Esophagus mucosa (tissue), 1 donor: ENCODE measurements around the gene TSPAN4. TPM values are rescaled to one million over a fixed set of nuclear protein-coding genes. Genes with fewer than 3 reads are reported as not detected.
A peak's percentile ranks its signal among the peaks of the same experiment; 100 is the strongest.

ENCODE experiments used
- ATAC-seq: fragments of 200-7000 bp; cut with Tn5 transposase; one replicate; pipeline ENCODE4 v1.9.1; 2020
- total RNA-seq: library from RNA; stranded (reverse); gene quantifications from one replicate; pipeline ENCODE4 v1.2.4, GENCODE V29; 2023
- donor health status: DM: yes; HTN: yes; CAD: no.

Gene TSPAN4
- total RNA-seq, 1 donor from 2014 or later, result 8.4 TPM

DNA sequence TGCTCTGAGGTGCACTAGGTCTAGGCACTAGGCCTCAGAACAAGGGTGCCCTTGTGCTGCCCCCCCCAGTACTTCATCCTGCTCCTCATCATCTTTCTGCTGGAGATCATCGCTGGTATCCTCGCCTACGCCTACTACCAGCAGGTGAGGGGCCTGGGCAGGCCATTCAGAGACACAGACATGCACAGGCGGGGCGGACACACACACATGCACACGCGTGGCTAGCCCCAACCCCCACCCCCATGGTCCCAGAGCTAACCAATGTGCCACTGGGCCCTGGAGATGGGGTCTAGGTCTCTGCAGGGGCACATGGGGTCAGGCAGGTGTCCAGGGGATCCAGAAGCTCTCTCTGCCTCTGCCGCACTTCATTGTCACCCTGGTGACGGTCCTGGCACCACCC lies 6.0 kb upstream of the TSPAN4 start:
- no peak for ATAC-seq

DNA sequence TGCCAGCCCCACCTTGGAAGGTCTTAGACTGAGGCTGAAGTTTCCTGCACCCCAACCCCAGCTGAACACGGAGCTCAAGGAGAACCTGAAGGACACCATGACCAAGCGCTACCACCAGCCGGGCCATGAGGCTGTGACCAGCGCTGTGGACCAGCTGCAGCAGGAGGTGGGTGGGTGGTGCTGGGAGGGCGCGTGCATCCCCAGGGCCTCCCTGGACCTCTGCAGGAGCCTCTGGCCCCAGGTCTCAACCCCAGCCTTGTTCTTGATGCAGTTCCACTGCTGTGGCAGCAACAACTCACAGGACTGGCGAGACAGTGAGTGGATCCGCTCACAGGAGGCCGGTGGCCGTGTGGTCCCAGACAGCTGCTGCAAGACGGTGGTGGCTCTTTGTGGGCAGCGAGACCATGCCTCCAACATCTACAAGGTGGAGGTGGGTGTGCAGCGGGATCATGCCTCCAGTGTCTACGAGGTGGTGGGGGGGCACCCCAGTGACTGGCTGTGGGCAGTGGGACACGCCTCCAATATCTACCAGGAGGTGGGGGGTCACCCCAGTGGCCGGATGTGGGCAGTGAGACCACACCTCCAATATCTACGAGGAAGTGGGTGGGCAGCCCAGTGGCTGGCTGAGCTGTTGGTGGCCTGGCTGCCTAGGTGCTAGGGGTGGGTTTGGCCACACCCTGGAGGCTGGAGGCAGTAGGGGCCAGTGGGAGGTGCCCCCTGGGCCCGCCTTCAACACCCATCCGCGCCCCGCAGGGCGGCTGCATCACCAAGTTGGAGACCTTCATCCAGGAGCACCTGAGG lies 5.3 kb upstream of the TSPAN4 start:
- no peak for ATAC-seq

DNA sequence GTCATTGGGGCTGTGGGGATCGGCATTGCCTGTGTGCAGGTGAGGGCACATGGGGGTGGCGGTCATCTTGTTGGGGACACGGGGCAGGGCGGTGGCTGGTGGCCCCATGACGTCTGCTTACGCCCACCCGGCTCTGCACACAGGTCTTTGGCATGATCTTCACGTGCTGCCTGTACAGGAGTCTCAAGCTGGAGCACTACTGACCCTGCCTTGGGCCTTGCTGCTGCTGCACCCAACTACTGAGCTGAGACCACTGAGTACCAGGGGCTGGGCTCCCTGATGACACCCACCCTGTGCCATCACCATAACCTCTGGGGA lies 4.7 kb upstream of the TSPAN4 start:
- ATAC-seq, result no peak

DNA sequence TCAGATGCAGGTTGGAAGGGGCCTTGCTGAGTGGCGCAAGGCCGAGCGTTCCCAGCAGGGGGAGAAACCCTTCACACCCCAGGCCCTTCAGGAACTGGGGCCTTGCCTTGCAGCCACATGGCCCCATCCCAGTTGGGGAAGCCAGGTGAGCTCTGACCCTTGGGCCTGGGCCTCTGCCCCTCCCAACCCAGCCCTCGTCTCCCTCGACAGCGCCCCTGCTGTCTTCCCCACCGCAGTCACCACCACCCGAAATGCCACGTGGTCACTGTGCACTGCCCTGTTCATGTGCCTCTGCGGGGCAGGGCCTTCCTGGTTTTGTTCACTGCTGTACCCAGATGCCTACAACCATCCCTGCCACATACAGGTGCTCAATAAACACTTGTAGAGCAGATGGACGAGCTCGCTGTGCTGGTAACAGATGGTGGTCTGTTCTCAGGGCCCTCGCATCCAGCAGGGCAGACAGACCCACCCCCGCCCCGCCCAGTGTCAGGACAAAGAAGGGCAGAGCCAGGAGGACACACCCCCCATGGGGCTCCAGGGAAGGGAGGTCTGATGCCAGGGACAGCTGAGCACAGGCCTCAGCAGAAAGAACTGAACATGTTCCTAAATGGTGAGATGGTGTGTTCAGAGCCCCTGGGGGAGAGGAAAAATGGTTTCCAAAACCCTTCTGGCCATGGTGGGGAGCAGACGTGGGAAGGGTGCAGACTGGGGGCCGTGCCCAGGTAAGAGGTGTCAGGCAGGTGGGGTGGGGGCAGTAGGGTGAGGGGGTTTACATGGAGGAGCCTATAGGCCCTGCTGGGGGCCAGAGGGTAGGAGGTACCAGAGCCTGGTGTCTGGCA lies 4.0 kb upstream of the TSPAN4 start:
- no peak for ATAC-seq

DNA sequence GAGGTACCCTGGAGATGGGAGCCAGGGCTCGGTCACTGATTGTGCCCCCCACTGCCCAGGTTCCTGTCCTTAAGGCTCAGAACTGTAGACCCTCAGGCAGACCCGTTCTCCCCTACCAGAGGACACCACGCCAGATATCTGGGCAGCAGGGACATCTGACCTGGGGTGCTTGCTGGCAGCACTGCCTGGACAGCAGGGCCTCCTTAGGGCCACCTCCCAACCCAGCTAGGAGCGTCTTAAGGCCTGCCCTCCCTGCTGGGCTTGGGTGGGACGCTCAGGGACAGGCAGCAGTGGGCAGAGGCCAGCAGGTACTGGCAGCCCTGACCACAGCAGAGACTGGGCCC lies 3.4 kb upstream of the TSPAN4 start:
- ATAC-seq, result no peak

DNA sequence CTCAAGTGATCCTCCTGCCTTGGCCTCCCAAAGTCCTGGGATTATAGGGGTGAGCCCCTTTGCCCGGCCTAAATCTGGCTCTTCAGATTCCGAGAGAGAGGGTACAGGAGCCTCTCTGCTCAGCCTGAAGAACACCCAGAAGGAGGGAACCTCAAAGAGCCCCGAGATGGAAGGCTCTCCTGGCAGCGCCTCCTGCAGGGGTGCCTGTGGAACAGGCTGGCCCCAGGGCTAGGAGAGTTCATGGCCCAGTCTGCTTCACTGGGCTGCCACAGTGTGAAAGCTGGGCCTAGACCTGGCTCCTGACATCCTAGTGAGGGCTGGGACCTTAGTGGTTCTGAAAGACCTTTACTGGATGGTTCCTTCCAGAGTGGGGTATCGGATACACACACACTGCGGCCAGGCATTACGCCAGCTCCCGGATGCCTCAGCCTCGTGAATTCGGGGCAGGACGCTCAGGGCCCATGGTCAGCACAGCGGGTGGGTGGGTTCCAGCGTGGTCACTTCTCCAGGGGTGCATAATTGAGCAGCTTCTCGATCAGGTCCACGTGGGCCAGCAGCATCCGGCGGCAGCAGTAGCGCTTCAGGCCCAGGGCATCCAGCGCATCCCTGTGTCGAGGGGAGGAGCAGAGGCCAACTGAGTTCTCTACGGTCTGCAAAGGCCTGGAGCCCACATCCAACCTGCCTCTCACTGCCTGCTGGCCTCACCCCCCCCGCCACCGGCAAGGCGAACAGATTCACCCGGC lies 2.6 kb upstream of the TSPAN4 start:
- no peak for ATAC-seq

DNA sequence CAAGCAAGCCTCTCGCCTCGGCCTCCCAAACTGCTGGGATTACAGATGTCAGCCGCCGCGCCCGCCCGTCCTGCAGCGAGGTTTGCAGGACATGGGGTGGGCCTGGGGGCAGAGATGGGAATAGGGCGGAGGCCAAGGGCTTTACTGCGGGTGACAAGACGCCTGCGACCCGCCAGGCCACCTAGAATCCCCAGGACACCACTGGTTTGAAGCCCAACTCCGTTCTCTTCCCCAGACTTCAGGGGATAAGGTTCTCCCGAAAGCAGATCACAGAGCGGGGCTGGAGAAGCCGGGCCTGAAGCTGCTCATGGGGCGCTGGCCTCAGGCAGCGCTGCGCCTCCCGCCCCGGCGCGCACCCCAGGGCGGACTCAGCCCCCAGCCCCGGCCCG lies 677 bp upstream of the TSPAN4 start:
- no peak for ATAC-seq

DNA sequence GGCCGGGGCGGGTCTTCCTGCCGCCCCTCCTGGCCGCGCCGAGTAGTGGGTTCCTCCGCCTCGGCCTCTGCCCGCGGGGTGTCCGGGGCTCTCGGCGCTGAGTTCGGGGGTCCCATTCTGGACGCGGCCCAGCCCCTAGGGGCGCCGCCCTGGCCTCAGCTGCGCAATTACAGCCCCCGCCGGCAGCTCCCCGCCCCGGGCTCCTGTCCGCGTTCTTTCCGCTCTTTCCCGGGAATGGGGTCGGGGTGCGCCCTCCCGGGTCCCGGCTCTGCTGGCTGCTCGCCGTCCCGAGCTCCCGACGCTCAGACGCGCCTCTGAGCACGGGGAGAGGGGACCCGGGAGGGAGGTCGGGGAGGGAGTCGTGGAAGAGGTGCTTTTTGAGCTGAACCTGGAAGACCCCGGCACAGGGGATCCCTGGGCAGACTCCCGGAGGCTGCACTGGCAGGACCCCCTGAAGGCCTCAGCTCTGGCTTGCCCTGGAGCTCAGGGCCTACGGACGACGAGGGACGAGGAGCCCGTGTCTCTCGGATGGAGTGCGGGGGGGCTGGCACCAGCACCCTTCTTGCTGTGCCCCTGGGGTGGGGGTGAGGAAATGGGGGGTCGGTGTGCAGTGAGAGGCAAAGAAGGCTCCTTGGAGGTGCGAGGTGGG lies 558 bp downstream of the TSPAN4 start:
- ATAC-seq, result no peak

DNA sequence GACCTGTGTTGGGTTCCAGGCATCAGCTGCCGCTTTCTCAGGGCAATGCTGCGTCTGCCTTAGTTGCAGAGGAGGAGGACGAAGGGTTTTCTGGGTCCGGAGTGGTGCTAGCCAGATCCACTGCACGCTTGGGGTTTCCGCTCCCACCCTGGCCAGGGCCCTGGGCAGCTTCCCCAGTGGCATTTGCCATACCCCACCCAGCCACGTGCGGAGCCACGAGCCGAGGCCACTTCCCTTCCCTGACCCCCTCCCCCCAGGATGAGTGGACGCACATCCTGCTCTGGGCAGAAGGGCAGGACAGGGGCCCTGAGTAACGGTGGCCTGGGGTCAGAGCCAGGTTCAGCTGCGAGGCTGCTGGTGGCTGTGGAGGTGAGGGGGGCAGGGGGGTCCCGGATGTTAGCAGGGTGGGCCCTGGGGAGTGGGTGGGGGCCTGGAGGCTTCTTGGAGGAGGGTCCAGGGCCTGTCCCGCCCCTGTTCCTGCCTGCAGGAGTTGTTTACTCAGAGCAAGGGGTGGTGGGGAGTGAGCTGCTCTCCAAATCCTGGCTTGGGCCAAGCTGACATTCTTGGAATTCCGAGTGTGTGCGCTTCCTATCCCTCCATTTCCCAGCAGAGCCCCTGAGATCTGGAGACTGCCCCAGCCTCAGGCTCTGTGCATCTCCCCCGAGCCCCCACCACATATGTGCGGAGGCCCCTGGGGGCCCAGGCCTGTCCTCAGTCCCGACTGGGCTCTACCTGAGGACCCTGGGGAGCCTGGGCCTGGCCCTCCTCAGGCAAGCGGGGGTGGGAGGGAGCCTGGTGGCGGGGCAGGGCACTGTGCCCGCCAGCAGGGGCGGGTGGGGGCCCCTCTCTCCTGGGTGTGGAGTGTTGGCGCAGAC lies 1.4 kb downstream of the TSPAN4 start:
- ATAC-seq, result peak; percentile 19

DNA sequence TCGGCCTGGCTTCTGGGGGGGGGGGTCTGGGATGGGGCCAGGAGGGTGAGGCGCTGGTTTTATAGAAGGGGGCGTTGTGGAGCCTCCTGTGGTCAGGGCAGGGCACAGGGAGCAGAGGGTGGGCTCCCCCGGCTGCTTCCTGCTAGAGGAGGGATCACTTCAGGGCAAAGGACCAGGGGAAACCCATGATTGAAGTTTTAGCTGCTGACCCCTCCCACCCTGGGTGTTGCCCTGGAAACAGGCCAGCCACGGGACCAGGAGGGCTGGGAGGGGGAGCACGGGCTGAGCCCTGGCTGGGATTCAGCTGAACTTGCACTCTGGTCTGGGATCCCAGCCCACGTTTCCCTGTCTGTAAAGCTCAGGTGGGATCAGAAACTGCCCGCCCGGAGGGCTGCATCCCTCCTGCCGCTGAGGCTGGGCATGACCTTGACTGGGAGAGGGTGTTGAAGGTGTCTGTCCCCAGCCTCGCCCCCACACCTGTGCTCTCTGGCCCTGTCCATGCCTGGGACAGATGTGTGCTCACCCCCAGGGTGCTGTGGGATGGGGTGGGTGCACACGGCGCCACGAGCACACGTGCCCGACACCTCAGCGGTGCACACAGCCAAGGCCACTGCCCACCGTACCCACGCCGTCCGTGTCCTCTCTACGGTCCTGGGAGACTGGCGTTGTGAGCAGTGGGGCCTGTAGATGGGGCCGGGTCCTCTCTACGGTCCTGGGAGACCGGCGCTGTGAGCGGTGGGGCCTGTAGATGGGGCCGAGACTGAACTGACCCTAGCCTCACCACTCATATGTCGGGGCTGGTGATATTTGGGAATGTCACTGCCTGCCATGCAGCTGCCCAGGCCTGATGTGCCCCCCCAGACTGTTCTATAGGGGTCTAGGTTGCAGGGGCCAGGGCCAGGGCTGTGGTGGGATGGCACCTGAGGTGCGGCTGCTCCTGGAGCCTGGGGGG lies 2.3 kb downstream of the TSPAN4 start:
- peak; percentile 2 for ATAC-seq

DNA sequence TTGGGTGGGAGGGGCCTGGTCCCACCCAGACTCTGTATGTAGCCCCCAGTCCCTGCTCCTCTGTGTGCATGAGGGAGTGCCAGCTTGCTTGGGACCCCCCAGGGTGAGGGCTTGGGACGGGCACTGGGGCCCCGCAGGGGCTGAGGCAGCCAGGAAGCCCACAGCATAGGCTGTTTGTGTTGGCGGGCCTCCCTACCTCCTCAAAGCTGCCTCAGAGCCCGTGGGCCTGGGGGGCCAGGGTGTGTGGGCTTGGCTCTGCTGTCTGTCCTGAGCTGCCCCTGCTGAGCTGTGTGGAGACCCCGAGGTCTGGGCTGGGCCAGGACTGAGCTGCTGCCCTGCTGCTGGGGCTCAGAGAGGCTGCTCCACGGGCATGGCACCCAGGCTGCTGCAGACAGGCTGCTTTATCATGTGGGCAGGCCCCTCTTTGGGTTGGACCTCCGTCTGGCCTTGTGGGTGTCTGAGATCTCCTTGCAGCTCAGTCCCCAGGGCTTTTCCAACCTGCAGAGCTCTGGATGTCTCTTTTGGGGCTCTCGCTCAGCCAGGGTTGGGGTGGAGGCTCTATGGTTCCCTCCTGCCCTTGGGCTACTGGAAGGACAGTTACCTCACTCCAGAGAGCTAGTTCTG lies 3.3 kb downstream of the TSPAN4 start:
- no peak for ATAC-seq

DNA sequence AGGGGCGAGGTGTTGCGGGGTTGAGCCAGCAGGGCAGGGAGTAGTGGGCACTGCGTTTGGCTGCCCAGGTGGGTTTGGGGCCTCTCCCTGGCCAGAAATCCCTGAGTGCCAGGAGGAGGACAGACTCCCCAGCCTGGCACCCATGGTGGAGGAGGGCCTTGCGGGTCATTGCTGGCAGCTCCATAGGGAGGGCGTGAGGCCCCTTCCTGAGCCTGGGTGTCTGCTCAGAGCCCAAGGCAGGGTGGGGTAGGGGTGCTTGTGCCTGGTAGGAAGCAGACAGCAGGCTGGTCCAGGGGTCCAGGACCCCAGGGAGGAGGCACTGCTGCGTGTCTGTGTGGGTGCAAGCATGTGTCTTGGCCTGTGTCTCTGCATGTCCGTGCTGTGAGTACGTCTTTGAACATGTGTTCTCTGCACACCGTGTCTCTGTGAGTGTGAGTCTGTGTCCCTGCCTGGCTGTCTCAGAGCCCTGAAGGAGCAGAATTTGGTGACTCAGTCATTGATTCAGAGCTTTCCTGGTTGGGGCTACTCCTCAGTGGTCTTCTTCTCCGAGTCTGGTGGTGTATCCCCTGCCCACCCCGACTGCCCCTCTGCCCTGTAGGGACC lies 3.9 kb downstream of the TSPAN4 start:
- ATAC-seq, result peak; percentile 3

DNA sequence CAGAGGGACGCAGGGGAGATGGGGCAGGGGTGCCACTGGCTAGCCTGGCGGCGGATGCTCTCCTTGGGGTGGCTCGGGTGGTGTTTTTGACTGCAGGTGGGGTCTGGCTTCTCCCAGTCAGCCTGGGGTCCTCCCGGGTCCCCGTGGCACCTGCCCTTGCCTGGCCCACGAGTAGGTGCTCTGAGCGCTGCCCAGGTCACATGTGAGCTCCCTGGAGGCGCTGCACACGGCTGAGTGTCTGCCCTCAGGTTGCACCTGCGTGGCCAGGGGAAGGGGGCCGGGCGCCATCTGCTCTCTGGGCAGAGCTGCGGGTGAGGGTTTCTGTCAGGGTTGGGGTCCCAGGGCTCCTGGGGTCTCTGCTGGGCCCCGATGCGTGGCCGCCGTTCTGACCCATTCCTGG lies 5.2 kb downstream of the TSPAN4 start:
- ATAC-seq, result no peak

DNA sequence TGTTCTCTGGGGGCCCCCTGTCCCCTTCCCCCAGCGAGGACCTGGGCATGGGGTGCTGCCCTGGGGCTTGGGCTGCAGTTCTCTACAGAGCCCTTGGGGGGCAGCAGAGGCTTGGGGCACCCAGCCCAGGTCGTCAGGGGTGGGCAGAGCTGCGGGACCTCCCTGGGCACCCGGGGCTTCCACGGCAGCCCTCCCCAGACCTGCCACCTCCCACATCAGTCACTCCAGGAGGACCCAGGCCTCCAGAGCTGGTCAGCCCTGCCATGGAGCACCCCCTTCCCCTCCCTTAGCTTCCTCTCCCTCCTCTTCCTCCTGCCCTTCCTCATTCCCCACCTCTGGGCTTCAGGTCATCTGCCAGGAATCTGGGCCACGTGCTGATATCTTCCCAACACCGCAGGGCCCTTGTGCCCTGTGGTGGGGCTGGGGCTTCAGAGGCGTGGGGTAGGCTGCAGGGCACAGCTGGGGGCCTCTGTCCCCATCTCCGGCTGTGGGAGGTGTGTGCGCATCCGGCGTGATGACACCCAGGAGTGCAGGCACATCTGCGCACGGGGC lies 5.8 kb downstream of the TSPAN4 start:
- peak; percentile 22 for ATAC-seq

DNA sequence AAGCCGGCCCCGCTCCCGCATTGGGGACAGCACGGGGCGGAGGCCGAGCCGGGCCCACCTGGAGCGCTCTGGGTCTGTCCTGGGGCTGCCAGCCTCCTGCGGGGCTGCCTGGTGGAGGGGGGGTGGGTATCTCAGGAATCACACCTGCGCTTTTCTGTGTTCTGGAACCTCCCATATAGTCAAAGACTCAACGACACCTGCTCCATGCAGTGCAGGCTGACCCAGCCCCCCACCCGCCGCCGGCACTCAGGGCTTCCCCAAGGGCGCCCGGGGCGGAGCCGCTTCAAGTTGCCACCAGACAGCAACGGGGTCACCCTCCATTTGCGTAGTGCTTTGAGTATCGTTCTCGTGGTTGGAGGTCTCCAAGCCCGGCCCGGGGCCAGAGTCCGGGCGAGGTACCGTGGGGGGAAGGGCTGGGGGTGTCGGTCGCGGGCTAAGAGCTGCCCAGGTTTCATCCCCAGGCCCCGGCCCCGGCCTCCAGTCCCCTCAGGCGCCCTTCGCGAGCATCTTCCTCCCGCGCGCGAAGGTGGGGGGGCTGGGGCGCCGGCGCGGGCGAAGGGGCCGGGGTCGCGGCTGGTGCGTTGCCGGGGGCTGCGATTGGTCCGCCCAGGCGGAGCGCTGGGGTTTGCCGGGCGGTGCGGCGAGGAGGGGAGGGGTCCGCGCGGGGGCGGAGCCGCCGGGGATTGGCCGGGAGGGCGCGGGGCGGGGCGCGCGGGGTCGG lies 6.6 kb downstream of the TSPAN4 start:
- no peak for ATAC-seq

DNA sequence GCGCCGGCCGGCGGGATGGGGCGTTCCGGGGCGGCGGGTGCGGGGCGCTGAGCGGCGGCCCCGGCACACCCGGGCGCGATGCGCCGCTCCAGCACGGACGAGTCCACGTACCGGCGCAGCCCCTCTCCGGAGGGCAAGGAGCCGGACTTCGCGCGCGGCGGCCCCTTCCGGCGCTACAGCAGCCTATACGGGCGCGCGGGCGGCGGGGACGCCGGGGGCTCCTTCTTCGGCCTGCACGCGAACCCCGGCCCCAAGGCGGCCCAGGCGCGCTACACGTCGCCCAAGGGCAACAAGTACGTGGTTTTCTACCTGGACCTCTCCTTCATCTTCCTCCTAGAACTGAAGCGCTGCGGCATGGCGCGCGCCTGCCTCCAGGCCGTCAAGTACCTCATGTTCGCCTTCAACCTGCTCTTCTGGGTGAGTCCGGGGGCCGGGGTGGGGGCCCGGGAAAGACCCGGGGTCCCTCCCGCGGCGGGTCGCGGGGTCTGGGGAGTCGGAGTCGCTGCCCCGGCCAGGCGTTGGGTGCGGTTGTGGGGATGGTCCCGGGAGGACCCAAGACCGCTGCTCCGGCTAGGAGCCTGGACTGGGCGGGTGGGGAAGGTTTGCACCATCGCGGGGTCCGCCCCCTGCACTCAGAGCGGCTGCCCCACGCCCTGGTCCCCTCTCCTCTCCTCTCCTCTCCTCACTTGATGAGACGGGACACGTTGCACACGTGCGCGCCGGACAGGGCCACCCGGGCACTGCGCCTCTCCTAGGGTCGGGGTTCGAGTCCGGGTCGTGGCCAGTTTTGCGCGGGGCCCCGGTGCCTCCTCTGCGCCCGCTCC lies 7.5 kb downstream of the TSPAN4 start:
- no peak for ATAC-seq

DNA sequence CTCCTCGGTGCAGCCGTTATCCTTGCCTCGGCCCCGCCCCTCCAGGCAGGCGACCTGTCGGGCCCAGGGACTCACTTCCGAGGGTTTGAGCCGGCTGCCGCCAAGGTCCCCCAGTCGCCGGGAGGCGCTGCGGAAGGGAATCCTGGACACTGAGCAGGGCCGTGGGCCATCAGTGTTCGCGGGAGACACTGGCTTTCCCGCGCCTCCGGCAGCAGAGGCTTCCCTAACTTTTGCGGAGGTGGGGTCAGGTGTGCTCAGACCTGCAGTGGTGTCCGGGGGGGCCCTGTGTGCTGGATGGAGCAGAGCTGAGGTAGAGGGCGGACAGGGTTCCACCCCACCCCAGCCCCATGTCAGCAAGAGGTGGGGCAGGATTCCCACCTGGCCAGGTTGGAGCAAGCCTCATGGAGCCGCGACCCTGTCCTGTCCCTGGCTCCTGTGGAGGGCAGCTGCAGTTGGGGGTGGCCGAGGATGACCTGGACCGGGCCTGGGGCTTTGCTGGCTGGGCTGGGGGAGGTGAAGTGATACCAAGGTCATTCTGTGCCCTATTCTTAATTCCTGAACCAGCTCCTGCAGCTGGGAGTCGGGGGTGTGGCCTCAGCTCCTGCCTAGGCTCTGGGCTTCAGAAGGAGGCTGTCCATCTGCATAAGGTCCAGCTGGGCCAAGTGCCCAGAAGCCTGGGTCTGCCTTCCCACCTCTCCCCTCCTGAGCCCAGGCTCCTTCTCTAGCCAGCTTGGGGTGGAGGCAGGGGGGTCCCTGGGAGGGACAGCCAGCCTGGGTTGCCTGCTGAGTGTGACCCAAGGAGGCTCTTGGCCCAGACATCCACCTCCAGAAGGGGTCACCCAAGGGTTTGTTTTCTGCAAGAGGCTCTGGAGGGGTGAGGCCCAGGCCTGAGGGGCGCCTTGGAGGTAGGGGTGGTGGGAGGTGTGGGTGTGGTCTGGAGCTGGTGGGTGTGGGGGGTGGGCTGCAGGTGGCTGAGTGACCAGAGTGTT lies 8.4 kb downstream of the TSPAN4 start:
- no peak for ATAC-seq
